ENCODE data around the gene DPH5.

DNA sequence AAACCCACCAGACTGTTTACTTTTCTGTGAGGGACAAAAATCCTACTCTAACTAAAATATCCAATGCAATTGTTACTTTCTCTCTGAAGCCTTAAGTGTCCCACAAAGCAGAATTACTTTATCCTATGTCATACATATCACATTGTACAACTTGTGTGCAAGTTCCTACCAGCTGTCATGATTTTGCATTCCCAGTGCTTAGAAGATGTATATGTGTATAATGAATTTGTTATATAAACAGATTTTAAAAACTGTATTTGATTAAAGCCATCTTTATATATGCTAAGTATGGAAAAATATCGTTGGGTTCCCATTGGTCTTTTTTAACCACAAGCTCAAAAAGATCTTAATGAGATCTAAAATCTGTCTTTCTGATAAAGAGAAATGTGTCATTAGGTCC is 57.0 kb downstream of the DPH5 start:
- no peak for TF ChIP-seq EGR1 (IDR thresholded peaks at IDR 0.05)
- TF ChIP-seq TCF12 (IDR thresholded peaks at IDR 0.05; ENCODE audit: low read depth), result no peak
- no peak for TF ChIP-seq RAD21 (IDR thresholded peaks at IDR 0.05; ENCODE audit: low read depth)
- TF ChIP-seq CREB1 (IDR thresholded peaks at IDR 0.05; ENCODE audit: low read depth), result no peak
- no peak for TF ChIP-seq EP300 (IDR thresholded peaks at IDR 0.05; ENCODE audit: borderline replicate concordance)
- TF ChIP-seq YY1 (IDR thresholded peaks at IDR 0.05; ENCODE audit: low read depth), result no peak
- no peak for TF ChIP-seq NFIC (IDR thresholded peaks at IDR 0.05)
- no peak for TF ChIP-seq ZBTB7A (IDR thresholded peaks at IDR 0.05; ENCODE audit: low read depth)
- TF ChIP-seq REST (IDR thresholded peaks at IDR 0.05; ENCODE audit: low read depth), result no peak
- no peak for TF ChIP-seq CEBPB (IDR thresholded peaks at IDR 0.05)
- no peak for TF ChIP-seq TAF1 (IDR thresholded peaks at IDR 0.05; ENCODE audit: low read depth)
- TF ChIP-seq TEAD4 (IDR thresholded peaks at IDR 0.05), result no peak

Measured in Ishikawa (cell line).